ENCODE measurements around the gene NCOR1. TPM values are rescaled to one million over a fixed set of nuclear protein-coding genes. Genes with fewer than 3 reads are reported as not detected.

Gene NCOR1
- total RNA-seq, 1 donor, result 139 TPM

GRCh38 chr17:16254773-16255400 is 39.6 kb upstream of the NCOR1 start:
- no peak overlapping the region for H3K4me3 ChIP-seq (ENCODE audit: low read depth, low read length)
- TF ChIP-seq CTCF (IDR thresholded peaks at IDR 0.05; ENCODE audit: insufficient read depth, low read length), result no peak
- DNase-seq (ENCODE audit: low read depth), result no peak

GRCh38 chr17:16251556-16251955 is 36.2 kb upstream of the NCOR1 start:
- no peak for DNase-seq (ENCODE audit: low read depth)
- no peak overlapping the region for H3K4me3 ChIP-seq (ENCODE audit: low read depth, low read length)
- no peak for TF ChIP-seq CTCF (IDR thresholded peaks at IDR 0.05; ENCODE audit: insufficient read depth, low read length)

GRCh38 chr17:16251043-16251442 is 35.7 kb upstream of the NCOR1 start:
- no peak for TF ChIP-seq CTCF (IDR thresholded peaks at IDR 0.05; ENCODE audit: insufficient read depth, low read length)
- no peak overlapping the region for H3K4me3 ChIP-seq (ENCODE audit: low read depth, low read length)
- DNase-seq (ENCODE audit: low read depth), result no peak

GRCh38 chr17:16250635-16251034 is 35.3 kb upstream of the NCOR1 start:
- H3K4me3 ChIP-seq (ENCODE audit: low read depth, low read length), result no peak overlapping the region
- DNase-seq (ENCODE audit: low read depth), result peak; percentile 57
- TF ChIP-seq CTCF (IDR thresholded peaks at IDR 0.05; ENCODE audit: insufficient read depth, low read length), result no peak

- no peak for DNase-seq (ENCODE audit: low read depth)
- no peak for TF ChIP-seq CTCF (IDR thresholded peaks at IDR 0.05; ENCODE audit: insufficient read depth, low read length)
These were observed 32.3 kb upstream of the NCOR1 start for GRCh38 chr17:16247586-16247984.

GRCh38 chr17:16243801-16244567 is 28.6 kb upstream of the NCOR1 start:
- no peak for TF ChIP-seq CTCF (IDR thresholded peaks at IDR 0.05; ENCODE audit: insufficient read depth, low read length)
- DNase-seq (ENCODE audit: low read depth), result no peak

More at GRCh38 chr17:16247586-16247984, 32.3 kb upstream of the NCOR1 start:
- no peak overlapping the region for H3K4me3 ChIP-seq (ENCODE audit: low read depth, low read length)

More at GRCh38 chr17:16243801-16244567, 28.6 kb upstream of the NCOR1 start:
- H3K4me3 ChIP-seq (ENCODE audit: low read depth, low read length), result no peak overlapping the region
